GM12873 (cell line): Measurements from ENCODE around the gene CASK.

Experiments
- CTCF ChIP-seq: IDR thresholded peaks from 2 replicates; pipeline ENCODE4 v1.5.1; 2012; ENCODE audit warnings: low read depth, mild to moderate bottlenecking, moderate library complexity, low read length, control low read depth; ENCODE audit not compliant: insufficient read depth; ENCODE audit errors: missing control alignments

Gene CASK

GRCh38 chrX:41472231-41472815 is 451.0 kb downstream of the CASK start:
- no peak for TF ChIP-seq CTCF

- TF ChIP-seq CTCF: no peak
Measured at GRCh38 chrX:41471786-41472185, 451.6 kb downstream of the CASK start.

- TF ChIP-seq CTCF: no peak
Measured at GRCh38 chrX:41470706-41471105, 452.6 kb downstream of the CASK start.

GRCh38 chrX:41468647-41469323 is 454.6 kb downstream of the CASK start:
- TF ChIP-seq CTCF: no peak
